OCI-LY7 (cell line): Measurements from ENCODE around the gene PPARGC1A. TPM values are rescaled to one million over a fixed set of nuclear protein-coding genes. Genes with fewer than 3 reads are reported as not detected.

Experiments
- BruUV-seq: library from RNA; stranded (reverse); fragments of 400-500 nt; replicated peaks from 2 replicates; lab custom pipeline; 2021; lab: Mats Ljungman, UMichigan
- CTCF ChIA-PET: fragments of 300-600 bp; sonication (Branson Sonifier 250); formaldehyde crosslinking; loops from one replicate; lab custom pipeline; 2022; ENCODE audit warnings: antibody characterized with exemption; ENCODE audit not compliant: unreplicated experiment; lab: Charles Lee
- POLR2A ChIA-PET: fragments of 300-600 bp; sonication (Branson Sonifier 250); formaldehyde crosslinking; loops from one replicate; lab custom pipeline; 2022; ENCODE audit warnings: antibody characterized with exemption; lab: Charles Lee
- DNase-seq: peaks from one replicate; pipeline ENCODE4 v3.0.0-alpha.2; 2015; ENCODE audit warnings: low spot score
- H2AFZ ChIP-seq: fragments of 200-600 bp; sonication (generic), shearing (Covaris generic); 2 replicates; pipeline ENCODE4 v1.6.1; 2014; ENCODE audit warnings: mild to moderate bottlenecking, antibody characterized with exemption, low read length, moderate library complexity
- H3K27ac ChIP-seq: fragments of 200-600 bp; sonication (generic); 2 replicates; pipeline ENCODE4 v1.5.1; 2014; ENCODE audit warnings: mixed run types, low read depth, mild to moderate bottlenecking, moderate library complexity, low read length, inconsistent platforms; ENCODE audit not compliant: poor library complexity, severe bottlenecking
- H3K36me3 ChIP-seq: fragments of 200-600 bp; sonication (generic); 2 replicates; pipeline ENCODE4 v1.6.1; 2014; ENCODE audit warnings: mild to moderate bottlenecking, antibody characterized with exemption, low read length, moderate library complexity, mixed read lengths; ENCODE audit not compliant: insufficient read depth
- H3K4me1 ChIP-seq: fragments of 200-600 bp; sonication (generic); 2 replicates; pipeline ENCODE4 v1.5.1; 2014; ENCODE audit warnings: mild to moderate bottlenecking, low read length; ENCODE audit not compliant: insufficient read depth, poor library complexity, severe bottlenecking
- H3K4me2 ChIP-seq: fragments of 200-600 bp; sonication (generic); 2 replicates; pipeline ENCODE4 v1.6.1; 2014; ENCODE audit warnings: mild to moderate bottlenecking, low read length
- H3K4me3 ChIP-seq: fragments of 200-600 bp; sonication (generic); 2 replicates; pipeline ENCODE4 v1.5.1; 2014; ENCODE audit warnings: mild to moderate bottlenecking, low read depth, low read length; ENCODE audit not compliant: poor library complexity, severe bottlenecking
- H3K79me2 ChIP-seq: fragments of 200-600 bp; sonication (generic); 2 replicates; pipeline ENCODE4 v1.6.1; 2016; ENCODE audit warnings: low read depth, mild to moderate bottlenecking, low read length, moderate library complexity, mixed read lengths; ENCODE audit not compliant: insufficient read depth
- H3K9me2 ChIP-seq: fragments of 200-600 bp; sonication (generic); 2 replicates; pipeline ENCODE4 v1.6.1; 2016; ENCODE audit warnings: mild to moderate bottlenecking, low read length, mixed read lengths; ENCODE audit not compliant: insufficient read depth
- H3K9me3 ChIP-seq: fragments of 200-600 bp; sonication (generic); 2 replicates; pipeline ENCODE4 v1.6.1; 2014; ENCODE audit warnings: mild to moderate bottlenecking, mixed run types, low read length, mixed read lengths
- H4K20me1 ChIP-seq: fragments of 200-600 bp; sonication (generic); 2 replicates; pipeline ENCODE4 v1.6.1; 2014; ENCODE audit warnings: mild to moderate bottlenecking, antibody characterized with exemption, low read length, moderate library complexity, mixed read lengths; ENCODE audit not compliant: insufficient read depth
- CTCF ChIP-seq: fragments of 200-600 bp; sonication (generic); conservative IDR thresholded peaks from 2 replicates; pipeline ENCODE4 v1.5.1; 2014; ENCODE audit warnings: mild to moderate bottlenecking, antibody characterized with exemption, low read length, moderate library complexity, mixed read lengths
- EZH2phosphoT487 ChIP-seq: fragments of 200-600 bp; sonication (generic); IDR thresholded peaks from 2 replicates; pipeline ENCODE4 v1.6.1; 2018; ENCODE audit warnings: low read depth, borderline replicate concordance, mild to moderate bottlenecking, mixed run types, antibody characterized with exemption, low read length, moderate library complexity, mixed read lengths
- intact Hi-C: fragments of 100-400 bp; cut with micrococcal nuclease; formaldehyde crosslinking; loops from one replicate; pipeline ENCODE4 v1.10.0; 2022; ENCODE audit not compliant: unreplicated experiment
- total RNA-seq, 2 experiments: library from RNA; depleted of rRNA in 1 of 2; stranded (reverse); fragments of >200 nt in 1 of 2; shearing (Covaris generic) in 1 of 2; gene quantifications; 2 replicates each; pipeline ENCODE4 v1.2.3, GENCODE V29; 2014 to 2022

The PPARGC1A gene
- total RNA-seq, 2 experiments from 2014 or later: 0.40 TPM; not detected in 1

DNA sequence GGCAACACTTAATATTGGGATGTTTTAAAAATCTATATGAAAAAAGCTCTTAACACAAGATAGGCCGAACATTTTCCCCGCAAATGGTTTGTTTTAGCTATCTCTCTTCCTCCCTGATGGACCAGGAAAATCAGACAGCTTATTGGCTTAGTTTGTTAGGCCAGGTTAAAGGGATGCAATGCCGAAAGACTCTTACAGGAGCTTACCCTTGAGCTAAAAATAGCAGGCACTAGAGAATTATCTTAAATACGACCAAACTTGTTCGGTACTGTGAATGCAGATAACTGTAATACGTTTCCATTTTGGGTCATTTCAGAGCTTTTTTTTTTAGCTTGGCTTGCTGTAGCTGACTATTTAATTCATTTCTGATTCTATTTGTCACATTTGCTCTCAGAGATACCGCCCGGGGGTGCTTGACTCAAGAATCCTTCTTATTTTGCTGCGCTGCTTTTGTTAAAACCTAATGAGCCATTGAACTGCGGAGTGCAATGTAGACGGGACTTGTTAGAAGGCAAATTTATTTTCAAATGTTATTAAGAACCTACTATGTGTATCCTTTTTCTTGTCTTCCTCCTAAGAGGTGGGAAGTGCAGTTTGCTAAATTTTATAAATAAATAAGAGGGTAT is 23.3 kb downstream of the PPARGC1A start:
- intact Hi-C loops: no loop called here
- H3K4me2 ChIP-seq: no peak overlapping the region
- no peak overlapping the region for H3K27ac ChIP-seq
- DNase-seq: no peak
- ChIA-PET POLR2A (interaction anchor here (0.6 to 0.7 kb wide), 2 partner anchors 138 to 166 kb away, joined by 4 read pairs; no protein-coding TSS in a partner anchor), CTCF (no interaction called here)
- H3K36me3 ChIP-seq: no peaks in the 10 kb centered on the region
- H3K9me3 ChIP-seq: no peaks in the 10 kb centered on the region
- H3K9me2 ChIP-seq: no peaks in the 10 kb centered on the region
- H3K4me3 ChIP-seq: no peak overlapping the region
- H2AFZ ChIP-seq: no peak overlapping the region
- no TSS peak for BruUV-seq
- no peaks in the 10 kb centered on the region for H4K20me1 ChIP-seq
- H3K4me1 ChIP-seq: no peaks in the 10 kb centered on the region
- no peak for TF ChIP-seq CTCF
- no peak for TF ChIP-seq EZH2phosphoT487
- H3K79me2 ChIP-seq: no peaks in the 10 kb centered on the region

GRCh38 chr4:23861897-23862296 is 27.9 kb downstream of the PPARGC1A start:
- Histone ChIP-seq H3K4me3 (no peak overlapping the region), H3K9me2 (no peaks in the 10 kb centered on the region), H3K27ac (no peak overlapping the region), H3K4me2 (no peak overlapping the region), H2AFZ (no peak overlapping the region), H3K9me3 (no peaks in the 10 kb centered on the region), H3K79me2 (no peaks in the 10 kb centered on the region), H4K20me1 (no peaks in the 10 kb centered on the region), H3K36me3 (no peaks in the 10 kb centered on the region), H3K4me1 (no peaks in the 10 kb centered on the region)
- intact Hi-C loops: no loop called here
- CTCF ChIA-PET: no interaction called here
- POLR2A ChIA-PET: no interaction called here
- BruUV-seq: no TSS peak
- DNase-seq: no peak
- TF ChIP-seq CTCF (no peak), EZH2phosphoT487 (no peak)

DNA sequence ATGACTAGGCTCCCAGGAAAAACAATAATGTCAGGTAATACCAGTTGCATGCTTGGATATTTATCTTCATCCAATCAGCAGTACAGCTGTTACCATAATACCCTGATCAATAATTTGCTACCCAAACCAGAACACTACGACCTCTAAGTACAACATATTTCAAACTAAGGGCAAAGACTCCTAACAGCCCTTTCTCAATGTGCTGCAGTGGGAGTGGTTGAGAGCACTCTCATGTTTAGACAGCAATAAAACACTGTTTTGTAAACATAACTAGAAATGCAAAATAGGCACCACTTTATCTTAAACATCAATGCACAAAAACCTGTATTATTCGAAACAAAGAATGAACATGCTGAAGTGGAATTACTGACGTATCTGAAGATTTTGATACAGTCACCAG is 28.9 kb downstream of the PPARGC1A start:
- intact Hi-C loops: no loop called here
- Histone ChIP-seq H4K20me1 (no peaks in the 10 kb centered on the region), H3K9me2 (no peaks in the 10 kb centered on the region), H2AFZ (no peak overlapping the region), H3K27ac (no peak overlapping the region), H3K4me3 (no peak overlapping the region), H3K9me3 (no peaks in the 10 kb centered on the region), H3K4me2 (no peak overlapping the region), H3K4me1 (no peaks in the 10 kb centered on the region), H3K36me3 (no peaks in the 10 kb centered on the region), H3K79me2 (no peaks in the 10 kb centered on the region)
- ChIA-PET CTCF (no interaction called here), POLR2A (no interaction called here)
- no TSS peak for BruUV-seq
- no peak for DNase-seq
- TF ChIP-seq EZH2phosphoT487 (no peak), CTCF (no peak)
